Sciatic nerve (tissue), 2 donors: ENCODE data around the gene FANCC. TPM values are rescaled to one million over a fixed set of nuclear protein-coding genes. Genes with fewer than 3 reads are reported as not detected.

Experiments used
- ATAC-seq: fragments of 200-7000 bp; cut with Tn5 transposase; one replicate; pipeline ENCODE4 v1.9.1; 2020; ENCODE audit warnings: mild to moderate bottlenecking, moderate library complexity
- DNase-seq: peaks from one replicate; pipeline ENCODE4 v3.0.0-alpha.2; 2020; ENCODE audit warnings: low spot score
- intact Hi-C: fragments of 100-400 bp; cut with DNase I; formaldehyde crosslinking; loops from one replicate; pipeline ENCODE4 v1.14.2; 2022
- total RNA-seq: library from RNA; stranded (reverse); fragmentation: NEBNext Ultra II Directional; extraction: Animal tissue kit (Norgen Biotek cat#: 25700); gene quantifications from one replicate; pipeline ENCODE4 v1.2.1, GENCODE V29; 2021
- donor health status: DM: no; HTN: no; CAD: no.
- donor health status: DM: no; HTN: no; CAD: no.

The FANCC gene
- total RNA-seq, 1 donor from 2014 or later = 13.6 TPM

GRCh38 chr9:95175523-95175922 lies 142.0 kb downstream of the FANCC start:
- no peak for DNase-seq
- intact Hi-C loops = no loop called here
- ATAC-seq = no peak

- no peak for ATAC-seq
- no peak for DNase-seq
- intact Hi-C loops = no loop called here
Observed at GRCh38 chr9:95174038-95174437, 143.5 kb downstream of the FANCC start.

DNA sequence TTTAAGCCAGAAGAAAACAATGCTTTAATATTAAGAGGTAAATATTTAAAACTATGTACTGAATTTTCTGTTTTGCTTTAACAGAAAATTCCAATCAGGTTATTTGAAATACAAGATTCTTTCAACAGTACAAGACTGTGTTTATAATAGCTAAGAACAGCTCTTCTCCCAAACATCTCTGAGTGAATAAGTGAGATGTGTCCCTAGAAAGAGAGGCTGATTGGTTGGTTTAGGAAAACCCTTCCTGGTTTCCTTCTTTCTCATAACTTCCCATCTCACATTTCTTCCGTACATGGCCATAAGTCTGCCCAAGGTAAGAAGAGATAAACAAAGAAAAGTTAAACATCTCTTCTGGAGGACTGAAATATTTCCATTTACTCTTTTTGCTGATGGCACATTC lies 145.9 kb downstream of the FANCC start:
- ATAC-seq = no peak
- DNase-seq = no peak
- intact Hi-C loops = no loop called here

DNA sequence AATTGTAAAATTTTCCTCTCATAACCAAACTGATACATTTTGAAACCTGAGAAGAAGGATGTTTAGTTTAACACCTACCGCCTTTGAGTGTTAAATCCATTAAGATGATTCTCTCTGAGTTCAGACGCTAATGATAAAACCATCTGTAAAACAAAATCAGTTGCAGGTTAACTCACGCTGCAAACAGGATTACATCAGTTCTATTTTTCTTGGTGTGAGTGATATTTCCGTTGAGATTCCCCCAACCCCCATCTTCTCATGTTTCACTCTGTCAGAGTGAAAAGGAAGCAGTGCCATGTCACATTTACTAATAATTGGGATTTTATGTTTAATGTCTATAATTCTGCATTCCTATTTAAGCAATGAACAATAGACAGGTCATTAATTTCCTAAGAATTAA lies 146.5 kb downstream of the FANCC start:
- ATAC-seq (peak; percentile 74), DNase-seq (no peak)
- intact Hi-C loops = no loop called here

DNA sequence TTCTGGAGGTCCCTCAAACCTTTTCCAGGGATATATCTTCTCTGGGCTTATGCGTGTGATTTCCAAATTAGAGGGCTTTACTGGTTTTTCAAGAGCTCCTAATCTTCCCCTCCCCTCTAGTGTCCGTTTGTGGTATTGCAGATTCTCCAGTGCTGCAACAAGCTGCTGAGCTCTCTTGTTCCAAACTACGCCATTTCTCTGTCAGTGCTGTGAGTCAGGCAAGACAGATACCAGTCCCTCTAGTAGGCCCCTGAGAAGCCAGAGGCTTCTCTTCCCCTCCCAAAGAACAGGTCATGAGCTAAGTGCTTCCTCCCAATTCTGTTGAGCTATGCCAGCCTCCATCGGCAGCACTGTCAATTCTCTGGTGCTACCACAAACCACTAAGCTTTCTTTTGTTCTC lies 149.5 kb downstream of the FANCC start:
- intact Hi-C loops = no loop called here
- peak; percentile 68 for ATAC-seq
- DNase-seq = no peak

- DNase-seq (no peak), ATAC-seq (no peak)
- intact Hi-C loops = no loop called here
Observed at GRCh38 chr9:95165004-95165403, 152.5 kb downstream of the FANCC start.

DNA sequence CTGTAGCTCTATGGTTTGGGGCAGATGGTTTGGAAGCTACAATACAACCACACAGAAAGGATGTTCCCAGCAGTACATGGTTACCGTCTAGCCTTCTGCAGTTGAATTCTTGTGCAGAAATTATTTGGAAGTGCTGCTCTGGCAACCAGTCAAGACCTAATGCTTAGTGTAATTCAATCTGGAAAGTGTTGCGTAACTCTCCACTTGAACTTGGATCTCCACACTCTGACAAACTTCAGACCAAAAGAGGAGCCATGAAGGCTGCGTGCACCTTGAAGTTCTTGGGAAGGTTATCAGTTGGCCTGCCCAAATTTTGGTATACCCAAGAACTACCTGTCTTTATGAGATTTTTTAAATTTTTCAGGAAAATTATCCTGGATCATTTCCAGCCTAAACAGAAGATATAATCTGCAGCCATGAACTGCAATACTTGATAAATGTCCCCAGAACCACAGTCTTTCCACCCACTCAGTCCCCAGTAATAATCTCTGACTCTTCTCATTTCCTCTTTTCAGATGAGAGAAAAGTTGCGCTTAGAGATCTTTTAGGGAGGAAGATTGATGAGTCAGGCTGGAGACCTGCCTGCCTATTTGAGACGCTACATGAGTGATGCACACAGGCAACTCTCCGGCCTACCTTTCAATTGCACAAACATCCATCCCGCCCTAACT lies 159.9 kb downstream of the FANCC start:
- peak; percentile 97 for ATAC-seq
- DNase-seq = no peak
- intact Hi-C loops = no loop called here

DNA sequence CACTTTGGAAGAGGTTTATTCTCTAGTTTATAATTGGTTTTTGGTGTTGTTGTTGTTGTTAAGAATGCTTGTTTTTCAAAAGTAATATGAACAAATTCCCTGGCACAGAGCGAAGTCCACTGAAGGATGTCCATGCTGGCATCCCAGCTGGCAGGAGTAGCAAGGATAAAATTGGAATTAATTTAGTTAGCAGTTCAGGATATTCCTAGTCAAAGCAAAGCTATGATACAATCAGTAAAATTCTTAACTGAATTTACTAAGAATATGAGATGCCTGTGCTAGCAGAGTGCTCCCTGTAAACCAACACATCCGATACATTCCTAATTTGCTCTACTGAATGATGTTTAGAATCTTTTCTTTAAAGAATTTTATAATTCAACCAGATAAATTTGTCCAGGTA lies 161.4 kb downstream of the FANCC start:
- intact Hi-C loops = no loop called here
- ATAC-seq = no peak
- no peak for DNase-seq

DNA sequence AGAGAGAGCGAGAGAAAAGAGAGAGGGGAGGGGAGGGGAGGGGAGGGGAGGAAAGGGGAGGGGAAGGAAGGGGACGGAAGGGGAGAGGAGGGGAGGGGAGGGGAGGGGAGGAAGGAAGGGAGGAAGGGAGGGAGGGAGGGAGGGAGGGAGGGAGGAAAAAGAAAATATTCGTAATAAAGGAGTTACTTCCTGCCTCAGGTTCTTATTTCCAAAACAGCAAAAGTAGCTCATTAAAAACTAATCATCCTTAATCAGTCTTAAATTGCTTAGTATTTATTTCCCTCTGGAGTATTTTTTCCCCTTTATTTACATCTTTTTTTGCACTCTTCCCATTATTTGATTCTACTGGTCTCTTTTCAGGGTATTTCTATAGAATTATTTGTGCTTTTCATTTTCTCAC lies 162.3 kb downstream of the FANCC start:
- intact Hi-C loops = no loop called here
- DNase-seq = no peak
- ATAC-seq = no peak

GRCh38 chr9:95150903-95151302 lies 166.6 kb downstream of the FANCC start:
- intact Hi-C loops = no loop called here
- DNase-seq = no peak
- ATAC-seq = no peak

DNA sequence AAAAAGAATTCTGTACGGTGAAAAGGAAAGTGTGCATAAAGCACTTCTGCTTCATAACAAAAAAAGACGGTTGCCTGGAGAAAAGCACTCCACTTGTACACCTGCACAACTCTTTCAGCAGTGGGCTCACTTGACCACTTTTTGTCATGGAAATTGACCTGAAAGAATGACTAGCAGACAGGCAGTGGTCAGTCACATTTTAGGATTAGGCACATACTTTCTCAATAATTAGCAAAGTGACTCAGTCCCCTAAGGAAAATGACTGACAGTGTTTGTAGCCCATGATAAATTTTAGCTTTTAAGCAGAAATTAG lies 169.3 kb downstream of the FANCC start:
- intact Hi-C loops = no loop called here
- DNase-seq = no peak
- ATAC-seq = no peak

GRCh38 chr9:95147452-95148207 lies 169.9 kb downstream of the FANCC start:
- DNase-seq (no peak), ATAC-seq (peak; percentile 19)
- intact Hi-C loops = no loop called here

DNA sequence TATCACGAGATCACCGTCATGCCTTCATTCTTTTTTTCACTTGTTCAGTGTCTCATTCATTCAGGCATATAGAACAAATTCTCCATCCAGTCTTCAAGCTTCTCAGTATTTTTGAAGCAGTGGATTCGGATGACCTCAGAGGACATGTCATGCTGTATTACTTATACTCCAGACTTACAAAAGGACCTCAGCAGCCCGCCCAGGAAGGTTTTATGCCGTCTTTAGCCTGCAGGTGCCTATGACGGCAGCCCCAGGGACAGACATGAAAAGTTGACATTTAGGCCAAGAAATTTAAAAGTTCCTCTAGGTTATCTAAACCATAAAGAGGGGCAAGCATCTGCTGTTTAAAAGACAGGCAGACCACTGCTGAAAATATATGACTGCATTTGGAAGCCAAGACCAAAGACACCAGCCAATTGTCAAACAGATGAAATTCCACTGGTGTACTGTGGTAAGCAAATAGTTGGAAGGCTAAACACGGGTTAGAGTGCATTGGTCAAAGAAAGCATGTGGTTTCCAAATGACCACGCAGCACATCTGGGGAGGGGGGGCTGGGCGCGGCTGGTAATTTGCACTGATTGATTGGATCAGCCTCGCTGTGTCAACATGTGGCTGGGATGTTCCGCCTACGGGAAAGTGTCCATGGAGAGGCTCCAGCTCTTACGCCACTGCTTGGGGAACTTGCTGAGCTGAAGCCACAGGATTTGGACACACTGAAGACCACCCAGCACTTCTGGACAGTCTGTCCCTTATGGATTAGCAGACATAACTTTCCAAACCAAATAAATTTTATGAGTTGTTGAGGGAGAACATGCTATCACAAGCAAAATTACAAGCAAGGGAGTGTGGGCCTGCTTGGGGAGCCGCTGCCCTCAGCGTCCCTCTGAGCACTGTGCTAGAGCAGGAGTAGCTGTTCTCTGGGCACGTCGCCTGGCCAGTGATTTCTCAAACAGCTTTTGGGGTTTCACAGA lies 173.6 kb downstream of the FANCC start:
- peak; percentile 96 for ATAC-seq
- intact Hi-C loops = no loop called here
- peak; percentile 93 for DNase-seq

DNA sequence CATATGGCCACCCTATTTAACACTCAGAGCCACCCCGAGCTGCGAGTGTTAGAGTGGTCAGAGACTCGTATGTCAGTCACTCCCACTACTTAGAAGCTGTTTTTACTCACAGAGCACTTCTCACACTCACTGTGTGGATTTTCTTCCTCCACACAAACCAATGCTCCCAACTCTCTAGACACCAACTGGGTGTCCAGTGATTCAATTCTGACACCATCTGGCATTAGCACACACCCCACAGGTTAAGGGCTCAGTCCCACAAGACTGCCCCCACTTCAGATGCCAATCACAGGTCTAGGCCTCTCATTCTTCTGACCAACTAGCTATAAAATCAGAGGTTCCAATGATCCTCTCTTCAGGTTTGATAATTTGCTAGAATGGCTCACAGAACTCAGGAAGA lies 174.8 kb downstream of the FANCC start:
- no peak for ATAC-seq
- DNase-seq = no peak
- intact Hi-C loops = no loop called here

DNA sequence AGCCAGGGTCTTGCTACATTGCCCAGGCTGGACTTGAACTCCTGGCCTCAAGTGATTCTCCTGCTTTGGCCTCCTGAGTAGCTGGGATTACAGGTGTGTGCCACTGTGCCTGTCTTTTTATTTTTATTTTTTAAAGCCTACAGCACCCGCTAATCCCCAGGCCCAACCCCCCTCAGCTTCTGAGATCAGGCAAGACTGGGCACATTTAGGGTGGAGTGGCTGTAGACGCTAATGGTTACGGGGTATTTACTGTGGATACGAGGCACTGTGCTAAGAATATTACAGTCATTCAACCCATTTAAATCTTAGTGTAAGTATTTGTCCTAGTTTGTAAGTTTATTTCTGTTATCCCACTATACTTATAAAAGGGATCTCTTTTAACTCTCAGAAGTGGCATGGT lies 175.2 kb downstream of the FANCC start:
- DNase-seq (no peak), ATAC-seq (no peak)
- intact Hi-C loops = no loop called here

- ATAC-seq (no peak), DNase-seq (no peak)
- intact Hi-C loops = no loop called here
Observed at GRCh38 chr9:95140821-95141220, 176.7 kb downstream of the FANCC start.

DNA sequence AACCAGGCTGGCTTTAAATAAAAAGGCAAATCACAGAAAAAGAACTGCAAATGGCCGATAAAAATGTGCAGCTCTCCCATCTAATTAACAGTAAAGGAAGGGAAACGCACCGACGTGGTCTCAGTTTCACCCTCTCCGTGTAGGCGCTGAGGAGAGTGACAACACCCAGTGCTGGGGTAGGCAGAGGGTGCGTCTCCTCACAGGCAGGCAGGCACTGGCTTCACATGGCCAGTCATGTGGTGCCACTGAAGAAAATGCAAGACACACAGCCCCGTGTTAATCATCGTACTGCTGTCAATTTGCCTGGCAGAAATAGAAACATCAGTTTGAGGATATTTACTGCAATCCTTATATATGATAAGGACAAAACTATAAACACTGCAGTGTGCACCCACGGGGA lies 178.4 kb downstream of the FANCC start:
- intact Hi-C loops = no loop called here
- DNase-seq = no peak
- no peak for ATAC-seq

DNA sequence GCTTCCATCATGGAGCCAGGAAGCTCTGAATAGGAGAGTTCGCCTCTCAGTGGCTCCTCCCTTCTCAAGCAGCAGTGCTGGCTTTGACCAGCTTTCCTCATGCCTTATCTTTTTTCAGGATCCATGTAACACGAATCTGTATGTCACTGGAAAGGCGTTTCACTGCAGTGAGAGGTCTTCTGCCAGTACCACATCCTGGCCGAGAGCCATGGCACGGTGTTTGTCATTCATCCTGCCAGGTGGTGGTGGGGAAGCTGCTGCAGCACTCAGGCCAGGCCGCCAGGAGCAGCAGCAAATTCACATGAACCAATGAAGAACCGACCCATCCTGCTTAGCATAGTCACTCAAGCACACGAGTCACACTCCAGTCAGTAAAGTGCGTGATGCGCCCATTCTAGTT lies 179.0 kb downstream of the FANCC start:
- ATAC-seq (no peak), DNase-seq (peak; percentile 57)
- intact Hi-C loops = no loop called here

DNA sequence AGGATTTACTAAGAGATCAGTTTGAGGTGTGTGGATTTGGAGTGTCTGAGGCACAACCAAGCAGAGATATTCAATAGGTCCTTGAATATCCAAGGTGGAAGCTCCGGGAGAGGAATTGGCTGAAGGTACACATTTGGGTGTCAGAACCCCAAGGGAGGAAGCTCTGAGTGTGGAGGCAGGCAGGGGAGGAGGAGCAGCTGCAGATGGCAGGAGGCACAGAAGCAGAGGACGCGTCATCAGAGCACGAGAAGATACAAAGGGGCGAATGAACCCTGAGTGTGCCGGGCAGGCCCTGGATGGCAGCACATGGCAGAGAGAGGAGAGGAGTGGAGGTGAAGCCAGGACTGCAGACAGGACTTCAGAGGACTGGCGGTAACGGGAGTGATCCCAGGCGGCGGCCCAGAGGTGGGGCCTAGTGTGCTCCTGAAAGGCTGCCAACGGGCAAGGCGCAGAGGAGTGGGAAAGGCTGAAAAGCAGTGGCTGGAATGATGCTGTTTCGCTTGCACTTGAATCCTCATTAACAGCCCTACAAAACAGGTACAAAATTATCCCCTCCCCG lies 179.8 kb downstream of the FANCC start:
- peak; percentile 72 for DNase-seq
- intact Hi-C loops = no loop called here
- ATAC-seq = peak; percentile 74

DNA sequence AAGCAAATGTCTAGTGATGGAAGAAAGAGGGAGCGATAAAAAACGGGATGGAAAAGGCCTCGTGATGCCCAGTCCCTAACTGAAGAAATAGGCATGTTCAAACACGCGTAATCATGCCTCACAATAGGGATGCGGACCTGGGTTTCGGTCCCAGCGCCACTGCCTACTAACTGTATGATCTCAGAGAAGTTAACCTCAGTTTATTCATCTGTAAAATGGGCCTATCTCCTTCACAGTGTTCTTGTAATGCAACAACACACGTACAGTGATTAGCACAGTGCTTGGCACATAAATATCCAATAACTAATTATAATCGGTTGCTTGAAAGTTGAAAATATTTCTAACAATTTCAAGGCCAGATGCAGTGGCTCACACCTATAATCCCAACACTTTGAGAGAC lies 181.8 kb downstream of the FANCC start:
- DNase-seq (no peak), ATAC-seq (no peak)
- intact Hi-C loops = no loop called here
